ENCODE measurements around the gene EFNA2.

EFNA2 gene

DNA sequence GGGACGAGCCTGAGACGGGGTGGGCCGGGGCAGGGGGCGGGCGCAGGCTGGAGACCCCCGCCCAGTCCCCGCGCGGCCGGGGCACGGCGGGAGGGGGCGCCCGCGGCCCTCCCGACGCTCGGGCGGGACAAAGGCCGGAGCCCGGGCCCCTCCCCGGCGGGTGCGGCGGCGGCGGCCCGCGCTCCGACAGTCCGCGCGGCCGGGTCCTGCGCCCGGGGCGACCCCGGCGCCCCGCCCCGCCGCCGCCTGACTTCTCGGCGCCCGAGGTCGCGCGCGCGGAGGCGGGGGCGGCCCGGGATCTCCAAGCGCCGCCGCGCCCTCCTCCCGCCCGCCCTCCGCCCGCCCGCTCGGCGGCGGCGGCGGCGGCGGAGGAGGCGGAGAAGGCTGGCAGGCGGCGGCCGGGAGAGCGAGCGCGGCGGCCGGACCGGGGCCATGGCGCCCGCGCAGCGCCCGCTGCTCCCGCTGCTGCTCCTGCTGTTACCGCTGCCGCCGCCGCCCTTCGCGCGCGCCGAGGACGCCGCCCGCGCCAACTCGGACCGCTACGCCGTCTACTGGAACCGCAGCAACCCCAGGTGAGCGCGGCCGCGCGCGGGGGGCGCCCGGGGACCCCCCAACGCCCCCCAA is at the start of gene EFNA2:
TSS of gene EFNA2 (plus strand) at position 137 of the 624 bp plus-strand sequence. CDS start at position 433, 296 bp downstream.
- DNase-seq, result no peak

- no peak for DNase-seq
Measured at GRCh38 chr19:1236576-1236975, 49.1 kb upstream of the EFNA2 start.

DNA sequence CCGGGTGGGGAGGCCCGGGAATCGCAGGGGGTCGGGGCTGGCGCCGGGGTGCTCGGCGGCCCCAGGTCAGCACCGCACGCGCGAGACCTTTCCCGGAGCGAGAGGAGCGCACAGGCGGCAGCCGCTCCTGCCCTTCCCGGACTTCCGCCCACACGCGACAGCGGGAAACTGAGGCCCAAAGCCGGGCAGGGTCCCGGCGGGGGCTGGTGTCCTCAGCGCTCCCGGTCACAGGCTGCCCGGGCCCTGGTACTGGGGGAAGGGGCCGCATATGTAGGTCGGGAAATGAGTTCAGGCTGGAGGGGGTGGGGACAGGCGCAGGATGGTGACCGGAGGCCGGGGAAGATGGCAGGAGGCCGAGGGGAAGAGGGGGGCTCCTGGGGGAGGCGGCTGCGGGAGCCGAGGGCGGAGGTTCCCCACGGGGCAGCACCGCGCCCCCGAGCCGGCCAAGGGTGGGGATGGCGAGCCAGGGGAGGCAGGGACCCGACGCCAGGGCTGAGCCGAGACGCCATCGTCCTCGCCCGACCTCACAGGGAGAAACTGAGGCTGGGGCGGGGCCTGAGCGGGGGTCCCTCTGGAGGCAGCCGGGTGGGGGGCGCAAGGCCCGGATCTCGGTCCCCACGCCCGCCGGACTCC is 48.5 kb upstream of the EFNA2 start:
- no peak for DNase-seq

DNA sequence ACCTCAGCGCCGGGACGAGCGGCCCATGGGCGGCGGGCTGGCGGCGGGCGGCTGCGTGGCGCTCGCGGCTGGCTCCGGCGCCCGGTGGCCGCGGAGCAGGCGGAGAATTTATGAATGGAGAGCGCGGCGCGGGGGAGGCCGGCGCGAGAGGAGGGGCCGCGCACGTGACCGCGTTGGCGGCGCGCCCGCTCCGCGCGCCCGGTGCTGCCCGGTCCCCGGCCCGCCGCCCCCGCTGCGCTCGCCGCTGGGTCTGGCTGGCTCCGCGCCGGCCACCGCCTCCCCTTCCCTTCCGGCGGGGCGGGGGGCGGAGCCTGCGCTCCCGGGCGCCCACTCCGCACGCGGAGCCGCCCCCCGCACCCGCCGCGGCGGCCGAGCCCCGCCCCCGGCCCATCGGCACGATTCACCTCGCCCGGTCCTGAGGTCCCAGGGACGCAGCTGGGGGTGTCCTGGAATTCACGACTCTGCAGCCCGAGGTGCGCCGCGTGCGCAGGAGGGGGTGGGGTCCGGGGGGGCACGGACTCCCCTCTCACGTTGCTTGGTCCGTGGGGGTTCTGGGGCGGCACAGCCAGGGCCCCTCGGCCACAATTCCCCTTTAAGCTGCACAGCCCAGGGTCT is 47.8 kb upstream of the EFNA2 start, which contains the start of gene CBARP:
TSS of gene CBARP (minus strand) at position 252 of the 615 bp plus-strand sequence. CDS start 1,905 bp downstream, outside the sequence.
- DNase-seq, result no peak

- no peak for DNase-seq
Measured at GRCh38 chr19:1238369-1239303, 47.0 kb upstream of the EFNA2 start.

DNA sequence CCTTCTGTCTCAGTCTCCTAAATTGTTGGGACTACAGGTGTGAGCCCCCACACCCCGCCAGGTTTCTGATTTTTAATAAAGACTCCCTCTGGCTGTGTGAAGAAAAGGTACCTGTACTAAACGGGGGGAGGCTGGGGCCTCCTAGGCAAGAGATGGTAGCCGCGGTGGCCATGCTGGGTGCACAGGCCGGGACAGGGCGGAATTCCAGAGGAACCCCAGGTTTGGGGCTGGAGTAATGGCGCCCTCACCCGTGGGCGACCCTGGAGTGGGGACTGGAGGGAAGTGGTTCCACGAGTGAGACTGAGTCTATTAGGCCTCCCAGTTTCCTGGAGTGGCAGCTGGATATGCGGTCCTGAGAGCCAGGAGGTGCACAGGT is 46.3 kb upstream of the EFNA2 start:
- DNase-seq, result no peak

- peak; percentile 53 for DNase-seq
Measured at GRCh38 chr19:1239796-1240737, 45.6 kb upstream of the EFNA2 start.

GRCh38 chr19:1240925-1241324 is 44.7 kb upstream of the EFNA2 start:
- no peak for DNase-seq

- peak; percentile 43 for DNase-seq
Measured at GRCh38 chr19:1241417-1242095, 44.1 kb upstream of the EFNA2 start, which contains the start of gene ATP5F1D. Gene ATP5F1D, plus strand, starts transcription at chr19:1241751. Its CDS starts 100 bp downstream, at chr19:1241851.

DNA sequence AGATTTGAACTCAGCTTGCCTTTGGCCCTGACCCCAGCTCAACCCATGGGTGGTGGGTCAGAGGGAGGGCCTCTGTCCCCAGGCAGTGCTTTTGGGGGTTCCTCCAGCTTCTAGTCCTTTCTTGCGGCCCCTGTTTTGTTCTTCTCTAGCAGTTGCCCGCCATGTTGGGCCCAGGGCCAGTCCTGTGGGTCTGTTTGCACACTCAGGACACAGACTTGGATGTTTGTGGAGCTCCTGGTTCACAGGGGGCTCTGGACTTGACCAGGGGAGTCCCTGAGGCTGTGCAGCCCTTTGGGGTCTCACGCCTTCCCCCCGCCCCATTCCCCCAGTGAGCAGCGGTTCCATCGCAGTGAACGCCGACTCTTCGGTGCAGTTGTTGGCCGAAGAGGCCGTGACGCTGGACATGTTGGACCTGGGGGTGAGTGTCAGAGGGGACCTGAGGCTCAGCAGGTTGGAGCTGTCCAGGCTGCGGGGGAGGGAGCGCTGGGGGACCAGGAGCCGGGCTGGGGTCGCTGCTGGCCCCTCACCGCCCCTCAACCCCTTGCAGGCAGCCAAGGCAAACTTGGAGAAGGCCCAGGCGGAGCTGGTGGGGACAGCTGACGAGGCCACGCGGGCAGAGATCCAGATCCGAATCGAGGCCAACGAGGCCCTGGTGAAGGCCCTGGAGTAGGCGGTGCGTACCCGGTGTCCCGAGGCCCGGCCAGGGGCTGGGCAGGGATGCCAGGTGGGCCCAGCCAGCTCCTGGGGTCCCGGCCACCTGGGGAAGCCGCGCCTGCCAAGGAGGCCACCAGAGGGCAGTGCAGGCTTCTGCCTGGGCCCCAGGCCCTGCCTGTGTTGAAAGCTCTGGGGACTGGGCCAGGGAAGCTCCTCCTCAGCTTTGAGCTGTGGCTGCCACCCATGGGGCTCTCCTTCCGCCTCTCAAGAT is 41.6 kb upstream of the EFNA2 start:
- peak; percentile 32 for DNase-seq

- DNase-seq, result no peak
Measured at GRCh38 chr19:1244693-1245451, 40.8 kb upstream of the EFNA2 start.

DNA sequence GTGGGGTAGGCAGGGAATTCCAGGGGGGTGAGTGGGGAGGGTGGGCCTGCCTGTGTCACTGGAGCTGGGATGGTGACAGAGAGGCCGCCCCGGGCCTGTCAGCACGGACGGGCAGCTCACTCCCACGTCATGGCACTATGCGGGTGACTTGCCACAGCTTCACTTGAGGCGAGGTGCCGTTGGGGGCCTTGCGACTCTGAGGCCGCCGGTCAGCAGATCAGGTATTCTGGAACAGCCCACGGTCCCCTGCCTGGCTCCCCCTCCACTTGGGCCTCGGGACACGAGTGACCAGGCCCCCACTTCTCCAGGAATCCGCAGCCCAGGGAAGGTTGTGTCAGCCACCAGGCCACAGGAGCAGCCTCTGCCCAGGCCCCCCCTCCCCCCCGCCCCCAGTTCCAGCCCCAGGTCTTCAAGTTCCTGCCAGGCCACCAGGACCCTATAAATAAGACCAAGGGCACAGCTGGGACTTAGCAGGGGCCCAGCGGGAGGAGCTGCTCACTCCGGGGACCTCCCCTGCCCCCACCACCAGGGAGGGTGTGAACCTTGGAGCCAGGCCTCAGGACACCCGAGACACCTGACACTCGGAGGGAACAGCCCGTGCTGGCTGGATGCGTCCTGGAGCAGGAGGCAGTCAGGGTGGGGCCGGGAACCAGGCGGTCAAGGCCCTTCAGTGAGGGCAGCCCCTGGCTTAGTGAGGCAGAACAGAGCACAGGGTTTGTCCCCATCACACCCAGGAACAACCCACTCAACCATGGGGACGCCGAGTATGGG is 40.0 kb upstream of the EFNA2 start:
- DNase-seq, result no peak

DNA sequence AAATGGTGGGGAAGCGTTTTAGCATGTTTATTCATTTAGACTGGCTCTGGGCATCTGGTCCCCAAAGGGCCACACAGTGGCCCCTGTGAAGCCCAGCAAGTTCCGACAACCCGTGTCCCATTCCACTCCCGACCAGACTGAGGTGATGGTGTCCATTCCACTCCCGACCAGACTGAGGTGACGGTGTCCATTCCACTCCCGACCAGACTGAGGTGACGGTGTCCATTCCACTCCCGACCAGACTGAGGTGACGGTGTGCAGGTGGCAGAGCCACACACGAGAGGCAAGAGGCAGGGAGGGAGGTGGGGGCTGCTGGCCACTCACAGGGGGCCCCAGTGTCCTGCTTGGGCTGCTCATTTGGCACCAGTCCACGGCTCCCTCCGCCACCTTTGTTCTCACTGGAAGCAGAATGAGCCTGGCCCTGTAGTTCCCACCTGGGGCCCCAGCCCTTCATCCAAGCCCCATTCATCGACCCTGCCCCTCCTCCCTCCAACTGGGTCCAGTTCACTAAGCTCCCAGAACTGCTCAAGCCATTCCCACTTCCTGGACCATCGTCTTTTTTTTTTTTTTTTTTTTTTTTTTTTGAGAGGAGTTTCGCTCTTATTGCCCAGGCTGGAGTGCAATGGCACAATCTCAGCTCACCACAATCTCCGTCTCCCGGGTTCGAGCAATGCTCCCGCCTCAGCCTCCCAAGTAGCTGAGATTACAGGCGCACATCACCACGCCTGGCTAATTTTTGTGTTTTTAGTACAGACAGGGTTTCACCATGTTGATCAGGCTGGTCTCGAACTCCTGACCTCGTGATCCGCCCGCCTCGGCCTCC is 39.2 kb upstream of the EFNA2 start:
- peak; percentile 15 for DNase-seq

GRCh38 chr19:1247748-1248138 is 37.9 kb upstream of the EFNA2 start:
- DNase-seq, result no peak

DNA sequence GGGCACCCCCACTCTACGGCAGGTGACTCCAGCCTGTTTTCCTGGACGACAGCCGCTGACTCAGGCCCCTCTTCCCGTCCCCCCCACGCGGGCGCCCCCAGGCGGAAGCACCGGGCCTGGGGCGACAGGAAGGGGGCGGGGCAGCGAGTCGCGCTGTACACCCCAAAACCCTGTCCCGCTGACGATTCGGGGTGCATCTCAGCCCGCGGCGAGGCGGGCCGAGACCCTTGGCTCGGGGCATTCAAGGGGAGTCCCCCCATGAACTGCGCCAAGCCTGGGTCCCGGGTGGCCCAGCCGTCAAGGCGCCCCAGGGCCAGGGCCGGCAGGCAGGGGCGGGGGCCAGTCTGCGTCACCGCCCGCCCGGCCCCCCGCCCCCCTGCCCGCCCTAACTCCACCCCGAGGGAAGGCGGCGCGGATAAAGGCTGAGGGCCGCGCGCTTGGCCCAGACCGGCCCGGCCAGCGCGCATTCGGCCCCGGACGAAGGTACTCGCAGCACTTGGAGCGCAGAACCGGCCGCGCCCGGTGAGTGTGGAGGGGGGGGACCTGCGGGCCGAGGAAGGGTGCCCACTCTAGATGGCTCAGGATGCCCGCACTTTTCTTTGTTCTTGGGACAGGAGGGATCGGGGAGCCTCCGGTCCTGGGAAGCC is 37.4 kb upstream of the EFNA2 start, which contains the start of gene MIDN:
TSS of gene MIDN (plus strand) at position 445 of the 647 bp plus-strand sequence. CDS start 1,714 bp downstream, outside the sequence.
- DNase-seq, result peak; percentile 38

- DNase-seq, result no peak
Measured at GRCh38 chr19:1248786-1249297, 36.8 kb upstream of the EFNA2 start.

Data from DMS153 (cell line).